ENCODE data around the gene IPMK.
A peak's percentile ranks its signal among the peaks of the same experiment; 100 is the strongest.

Gene IPMK

GRCh38 chr10:58291538-58292174 lies 24.0 kb upstream of the IPMK start:
- no peaks in the 10 kb centered on the region for H3K9me3 ChIP-seq
- H3K4me3 ChIP-seq: no peak overlapping the region
- H3K4me1 ChIP-seq: no peaks in the 10 kb centered on the region
- no peaks in the 10 kb centered on the region for H3K27me3 ChIP-seq
- no peak overlapping the region for H3K27ac ChIP-seq
- TF ChIP-seq CTCF (IDR thresholded peaks at IDR 0.05): peak; percentile 75 to 85
- no peaks in the 10 kb centered on the region for H3K36me3 ChIP-seq
- intact Hi-C loops (cut with DNase I; ENCODE audit: low total_unique reads): loop anchor here (5.0 kb wide), 1 partner anchor 114 kb away; no protein-coding TSS in a partner anchor
- peak in 1 of 2 donors; percentile 25 for DNase-seq

GRCh38 chr10:58282615-58283014 lies 14.9 kb upstream of the IPMK start:
- no peak overlapping the region for H3K4me3 ChIP-seq
- H3K27me3 ChIP-seq: no peaks in the 10 kb centered on the region
- no peak for DNase-seq
- H3K9me3 ChIP-seq: no peaks in the 10 kb centered on the region
- H3K36me3 ChIP-seq: peaks cover 0 to 9% (median 5%) of the 10 kb centered on the region in 3 donors
- H3K4me1 ChIP-seq: no peaks in the 10 kb centered on the region
- intact Hi-C loops (cut with DNase I; ENCODE audit: low total_unique reads): no loop called here
- no peak for TF ChIP-seq CTCF (IDR thresholded peaks at IDR 0.05)
- H3K27ac ChIP-seq: no peak overlapping the region

- Histone ChIP-seq H3K27me3 (no peaks in the 10 kb centered on the region), H3K36me3 (peaks cover 0 to 9% (median 5%) of the 10 kb centered on the region in 3 donors), H3K27ac (no peak overlapping the region), H3K4me1 (no peaks in the 10 kb centered on the region), H3K9me3 (no peaks in the 10 kb centered on the region), H3K4me3 (no peak overlapping the region)
- no peak for TF ChIP-seq CTCF (IDR thresholded peaks at IDR 0.05)
- intact Hi-C loops (cut with DNase I; ENCODE audit: low total_unique reads): no loop called here
- DNase-seq: no peak
Measured at GRCh38 chr10:58281092-58281752, 13.5 kb upstream of the IPMK start.

- Histone ChIP-seq H3K4me1 (peaks cover 0 to under 1% (median 0%) of the 10 kb centered on the region in 4 donors), H3K27me3 (no peaks in the 10 kb centered on the region), H3K27ac (no peak overlapping the region), H3K9me3 (no peaks in the 10 kb centered on the region), H3K36me3 (peaks cover 0 to 9% (median 5%) of the 10 kb centered on the region in 3 donors), H3K4me3 (no peak overlapping the region)
- TF ChIP-seq CTCF (IDR thresholded peaks at IDR 0.05): no peak
- DNase-seq: no peak
- intact Hi-C loops (cut with DNase I; ENCODE audit: low total_unique reads): no loop called here
Measured at GRCh38 chr10:58280477-58280876, 12.8 kb upstream of the IPMK start.

GRCh38 chr10:58278962-58279307 lies 11.2 kb upstream of the IPMK start:
- Histone ChIP-seq H3K9me3 (no peaks in the 10 kb centered on the region), H3K27me3 (no peaks in the 10 kb centered on the region), H3K36me3 (peaks cover 0 to 9% (median 5%) of the 10 kb centered on the region in 3 donors), H3K4me3 (no peak overlapping the region), H3K4me1 (peaks cover 0 to 16% (median 4%) of the 10 kb centered on the region in 4 donors), H3K27ac (no peak overlapping the region)
- no peak for DNase-seq
- no peak for TF ChIP-seq CTCF (IDR thresholded peaks at IDR 0.05)
- intact Hi-C loops (cut with DNase I; ENCODE audit: low total_unique reads): no loop called here

Measured in tibial artery (tissue), 4 donors.